Putamen (tissue), 1 donor: ENCODE measurements around the gene KRTAP4-12.
"Not testable (repeated sequence)": the region's sequence is repeated elsewhere in the genome, so short reads cannot be mapped to it uniquely, and the experiment has no call there.

Source experiments
- DNase-seq: peaks from one replicate; pipeline ENCODE4 v3.0.0-alpha.2; 2016; ENCODE audit warnings: low spot score

The KRTAP4-12 gene

DNA sequence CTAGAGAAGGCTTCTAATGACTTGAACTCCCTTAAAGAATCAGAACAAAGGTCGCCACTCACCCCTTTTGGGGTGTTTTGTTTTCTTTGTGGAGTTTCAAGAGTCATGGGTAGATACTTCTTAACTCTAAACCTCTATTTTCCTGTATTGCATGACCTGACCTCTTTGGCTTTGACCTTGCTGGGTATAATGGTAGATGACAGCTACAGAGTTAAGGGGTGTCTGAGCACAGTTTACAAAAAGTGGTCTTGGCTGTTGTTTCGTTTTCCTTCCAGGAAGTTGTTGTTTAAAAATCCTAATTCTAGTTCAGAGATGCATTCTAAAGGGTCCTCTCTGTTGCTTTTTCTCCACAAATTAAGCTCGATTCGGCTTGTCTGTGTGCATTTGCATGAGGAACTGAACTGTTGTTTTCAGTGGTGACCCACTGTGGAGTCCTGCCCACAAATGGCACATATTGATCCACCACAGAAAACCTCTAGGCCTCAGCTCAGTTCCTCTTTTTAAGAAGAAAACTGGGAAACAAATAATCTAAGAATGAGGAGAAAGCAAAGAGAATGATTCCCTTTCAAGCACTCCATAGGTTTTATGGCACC, 35.1 kb downstream of the KRTAP4-12 start:
- DNase-seq: not testable (repeated sequence)

DNA sequence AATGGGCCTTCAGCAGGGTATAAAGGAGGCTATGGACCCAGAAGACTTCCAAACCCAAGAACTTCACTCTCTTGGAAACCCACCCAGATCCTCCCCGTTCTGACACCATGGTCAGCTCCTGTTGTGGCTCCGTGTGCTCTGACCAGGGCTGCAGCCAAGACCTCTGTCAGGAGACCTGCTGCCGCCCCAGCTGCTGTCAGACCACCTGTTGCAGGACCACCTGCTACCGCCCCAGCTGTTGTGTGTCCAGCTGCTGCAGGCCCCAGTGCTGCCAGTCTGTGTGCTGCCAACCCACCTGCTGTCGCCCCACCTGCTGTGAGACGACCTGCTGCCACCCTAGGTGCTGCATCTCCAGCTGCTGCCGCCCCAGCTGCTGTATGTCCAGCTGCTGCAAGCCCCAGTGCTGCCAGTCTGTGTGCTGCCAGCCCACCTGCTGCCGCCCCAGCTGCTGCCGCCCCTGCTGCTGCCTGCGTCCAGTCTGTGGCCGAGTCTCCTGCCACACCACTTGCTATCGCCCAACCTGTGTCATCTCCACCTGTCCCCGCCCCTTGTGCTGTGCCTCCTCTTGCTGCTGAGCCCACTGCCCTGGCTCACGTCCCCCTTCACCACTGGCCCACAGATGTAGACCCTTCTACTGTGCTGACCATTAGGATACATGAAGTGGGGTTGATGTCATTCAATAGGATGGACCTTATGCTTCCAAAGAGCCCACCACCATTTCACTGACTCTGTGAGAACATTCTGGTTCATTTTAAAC, 39.7 kb downstream of the KRTAP4-12 start, which contains the start of gene KRTAP4-7:
TSS of gene KRTAP4-7 (plus strand) at position 51 of the 757 bp plus-strand sequence. CDS start at position 108, 57 bp downstream.
- not testable (repeated sequence) for DNase-seq

DNA sequence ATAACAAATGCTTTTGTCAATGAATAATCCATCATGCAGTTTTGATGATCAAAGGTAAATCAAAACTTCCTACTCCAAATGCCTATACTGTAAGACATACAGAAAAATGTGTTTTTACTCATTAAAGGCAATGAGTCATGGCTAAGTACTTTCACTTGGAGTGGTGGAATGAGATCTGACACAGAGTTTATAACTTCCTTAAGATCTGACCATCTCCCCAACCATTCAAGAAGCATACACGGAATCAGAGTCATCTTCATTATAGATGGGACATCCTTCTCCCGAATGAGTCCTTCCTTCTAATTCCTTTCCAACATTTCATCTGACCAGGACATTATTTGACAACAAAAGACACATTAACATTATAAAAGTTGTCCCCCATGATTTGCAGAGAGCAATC, 40.6 kb downstream of the KRTAP4-12 start:
- not testable (repeated sequence) for DNase-seq

DNA sequence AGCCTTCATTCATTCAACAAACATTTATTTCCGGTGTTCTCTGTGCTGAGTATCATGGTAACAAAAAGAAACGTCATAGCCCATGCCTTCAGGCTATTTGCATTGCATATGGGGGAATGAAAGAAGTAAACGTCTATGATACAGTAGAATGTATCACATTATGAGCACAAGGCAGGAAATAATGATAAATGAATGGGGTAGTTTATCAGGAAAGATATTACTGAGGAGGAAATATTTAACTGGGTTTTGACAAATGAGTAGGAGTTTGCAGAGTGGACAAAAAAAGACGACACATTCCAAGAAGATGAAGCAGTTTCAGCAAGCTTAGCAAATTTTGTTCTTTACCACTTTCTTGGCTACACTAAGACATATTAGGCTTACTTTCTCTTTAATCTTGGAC, 41.4 kb downstream of the KRTAP4-12 start:
- DNase-seq: no peak

DNA sequence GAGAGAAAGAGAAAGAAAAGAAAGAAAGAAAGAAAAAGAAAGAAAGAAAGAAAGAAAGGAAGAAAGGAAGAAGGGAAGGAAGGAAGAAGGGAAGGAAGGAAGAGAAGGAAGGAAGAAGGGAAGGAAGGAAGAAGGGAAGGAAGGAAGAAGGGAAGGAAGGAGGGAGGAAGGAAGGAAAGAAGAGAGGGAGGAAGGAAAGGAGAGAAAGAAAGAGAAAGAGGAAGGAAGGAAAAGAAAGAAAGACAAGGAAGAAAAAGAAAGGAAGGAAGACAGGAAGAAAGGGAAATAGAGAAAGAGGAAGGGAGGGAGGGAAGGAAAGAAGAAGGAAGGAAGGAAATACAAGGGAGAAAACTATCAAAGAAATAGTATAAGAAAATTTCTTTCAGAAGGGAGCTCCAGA, 47.2 kb downstream of the KRTAP4-12 start:
- no peak for DNase-seq

DNA sequence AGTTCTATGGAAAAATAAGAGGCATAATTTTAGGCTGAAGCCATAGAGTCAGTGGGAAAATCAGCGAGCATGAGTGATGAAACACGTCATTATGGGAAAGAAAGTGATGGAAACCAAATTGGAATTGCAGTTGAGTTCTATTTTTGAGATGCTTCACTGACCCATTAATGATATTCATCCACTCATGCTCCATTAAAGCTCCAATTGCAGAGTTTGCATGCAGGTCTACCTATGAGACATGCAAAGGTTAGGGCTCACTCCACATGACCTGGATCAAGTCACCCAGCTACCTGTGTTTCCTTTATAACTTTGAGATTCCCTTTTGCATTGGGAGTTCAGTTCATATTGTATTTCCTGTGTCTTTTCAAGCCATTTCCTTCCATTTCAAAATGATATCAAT, 50.3 kb downstream of the KRTAP4-12 start:
- no peak for DNase-seq
